GM12892 (cell line): ENCODE data around the gene DCLRE1B.

Experiments
- POLR2A ChIP-seq: IDR thresholded peaks from 2 replicates; pipeline ENCODE4 v1.6.1; 2011; ENCODE audit warnings: low read depth, low read length, control low read depth
- POLR2AphosphoS5 ChIP-seq: IDR thresholded peaks from 2 replicates; pipeline ENCODE4 v1.6.1; 2011; ENCODE audit warnings: low read depth, low read length, control low read depth
- TAF1 ChIP-seq: IDR thresholded peaks from 2 replicates; pipeline ENCODE4 v1.6.1; 2011; ENCODE audit warnings: low read depth, mild to moderate bottlenecking, control low read depth, low read length, borderline replicate concordance

DNA sequence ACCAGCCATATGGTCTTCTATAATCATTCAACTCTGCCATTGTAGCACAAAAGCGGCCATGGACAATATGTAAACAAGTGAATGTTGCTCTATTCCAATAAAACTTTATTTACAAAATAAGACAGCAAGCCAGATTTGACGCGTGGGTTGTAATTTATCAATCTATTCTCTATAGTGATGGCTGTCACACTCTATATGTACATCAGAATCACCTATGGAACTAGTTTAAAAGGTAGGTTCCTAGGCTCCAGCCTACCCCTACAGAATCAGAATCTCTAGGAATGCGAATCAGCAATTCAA lies 25.4 kb upstream of the DCLRE1B start:
- TF ChIP-seq POLR2A (no peak), TAF1 (no peak), POLR2AphosphoS5 (no peak)
